Body of pancreas (tissue), 4 donors: Measurements from ENCODE around the gene FAM8A1. TPM values are rescaled to one million over a fixed set of nuclear protein-coding genes. Genes with fewer than 3 reads are reported as not detected.

Experiments used
- ATAC-seq: fragments of 150-250 bp; one replicate; pipeline ENCODE4 v1.9.1; 2016
- DNase-seq, 4 donors: peaks; one replicate each; pipeline ENCODE4 v3.0.0-alpha.2; 2019
- H3K27ac ChIP-seq, 4 donors: fragments of 200-600 bp; sonication (generic); 1 replicate in 3 of 4; 2 replicates in 1 of 4; pipeline versions ENCODE4 v1.5.1 to v1.6.1; 2016 to 2019; ENCODE audit warnings: mild to moderate bottlenecking in 1 of 4, mixed read lengths in 1 of 4, moderate library complexity in 1 of 4
- H3K27me3 ChIP-seq, 2 donors: fragments of 200-600 bp; sonication (generic); one replicate each; pipeline ENCODE4 v1.6.0; 2016; ENCODE audit warnings: mild to moderate bottlenecking in 1 of 2
- H3K36me3 ChIP-seq, 2 donors: fragments of 200-600 bp; sonication (generic); replicated peaks in 1 of 2; 2 replicates each; pipeline ENCODE4 v1.5.1; 2016; ENCODE audit warnings: low read depth in 2 of 2; ENCODE audit not compliant: insufficient read depth in 1 of 2
- H3K4me1 ChIP-seq: fragments of 200-600 bp; sonication (generic); one replicate; pipeline ENCODE4 v1.6.0; 2016
- H3K4me3 ChIP-seq, 2 donors: fragments of 200-600 bp; sonication (generic); 1 replicate in 1 of 2; 2 replicates in 1 of 2; pipeline ENCODE4 v1.5.1; 2016 to 2019
- H3K9me3 ChIP-seq, 3 donors: fragments of 200-600 bp; sonication (generic); 1 replicate in 2 of 3; 2 replicates in 1 of 3; pipeline ENCODE4 v1.5.1; 2016
- POLR2A ChIP-seq, 3 donors: fragments of 450-650 bp; IDR thresholded peaks; one replicate each; pipeline ENCODE4 v1.6.1; 2016; ENCODE audit warnings: antibody characterized with exemption in 3 of 3, mild to moderate bottlenecking in 2 of 3
- WGBS, 2 donors: methylation state at CpG; one replicate each; pipeline ENCODE4 v1.1.5; 2017; 5-methylcytosine and 5-hydroxymethylcytosine counted together
- intact Hi-C: fragments of 100-400 bp; cut with DNase I; formaldehyde crosslinking; loops from one replicate; pipeline ENCODE4 v1.15.1; 2023
- total RNA-seq, 2 donors: library from RNA; depleted of rRNA; stranded (reverse); fragments of >200 nt; gene quantifications; one replicate each; pipeline ENCODE4 v1.1.0, GENCODE V29; 2016
- TF ChIP-seq, protein P1 (sequence below), 7 experiments: fragments of 450-650 bp in 4 of 7; fragments of 200-600 bp in 3 of 7; sonication (generic) in 3 of 7; IDR thresholded peaks; one replicate each; pipeline ENCODE4 v1.5.1; 2016 to 2019; ENCODE audit warnings: antibody characterized with exemption in 7 of 7

The FAM8A1 gene
- total RNA-seq, 2 donors from 2014 or later, result 15.5 to 22.6 TPM

DNA sequence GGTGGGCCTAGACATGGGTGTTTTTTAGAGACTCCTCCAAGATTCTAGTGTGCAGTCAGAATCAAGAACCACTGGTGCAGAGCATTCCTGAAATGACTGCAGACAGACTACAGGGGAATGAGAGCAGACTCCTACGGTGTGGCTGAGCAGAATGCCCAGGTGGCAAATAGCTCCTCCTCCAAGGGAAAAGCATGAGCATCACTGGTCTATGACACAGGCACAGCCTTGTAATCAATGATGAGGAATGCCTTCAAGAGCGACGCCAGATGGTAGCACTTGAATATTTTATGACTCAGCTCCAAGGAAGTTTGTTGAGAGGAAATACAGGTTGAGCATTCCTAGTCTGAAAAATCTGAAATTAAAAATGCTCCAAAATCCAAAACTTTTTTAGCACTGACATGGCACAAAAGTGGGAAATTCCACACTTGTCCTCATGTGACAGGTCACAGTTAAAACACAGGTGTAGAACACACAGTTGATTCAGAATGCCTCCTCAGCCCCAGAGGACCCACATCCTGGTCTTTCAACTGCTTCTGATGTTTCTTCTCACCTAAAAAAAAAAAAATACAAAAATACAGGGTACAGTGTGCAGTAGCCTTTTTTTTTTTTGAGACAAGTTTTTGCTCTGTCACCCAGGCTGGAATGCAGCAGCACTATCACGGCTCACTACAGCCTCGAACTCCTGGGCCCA, 10.6 kb upstream of the FAM8A1 start:
- H3K27ac ChIP-seq, result no peak overlapping the region
- intact Hi-C loops, result loop anchor here (5.0 kb wide), 1 partner anchor 427 kb away; no protein-coding TSS in a partner anchor
- WGBS, 2 donors, result 69 to 72% methylated on average over 5 of the region's 5 CpGs
- H3K36me3 ChIP-seq, result no peaks in the 10 kb centered on the region
- TF ChIP-seq, protein P1, sequence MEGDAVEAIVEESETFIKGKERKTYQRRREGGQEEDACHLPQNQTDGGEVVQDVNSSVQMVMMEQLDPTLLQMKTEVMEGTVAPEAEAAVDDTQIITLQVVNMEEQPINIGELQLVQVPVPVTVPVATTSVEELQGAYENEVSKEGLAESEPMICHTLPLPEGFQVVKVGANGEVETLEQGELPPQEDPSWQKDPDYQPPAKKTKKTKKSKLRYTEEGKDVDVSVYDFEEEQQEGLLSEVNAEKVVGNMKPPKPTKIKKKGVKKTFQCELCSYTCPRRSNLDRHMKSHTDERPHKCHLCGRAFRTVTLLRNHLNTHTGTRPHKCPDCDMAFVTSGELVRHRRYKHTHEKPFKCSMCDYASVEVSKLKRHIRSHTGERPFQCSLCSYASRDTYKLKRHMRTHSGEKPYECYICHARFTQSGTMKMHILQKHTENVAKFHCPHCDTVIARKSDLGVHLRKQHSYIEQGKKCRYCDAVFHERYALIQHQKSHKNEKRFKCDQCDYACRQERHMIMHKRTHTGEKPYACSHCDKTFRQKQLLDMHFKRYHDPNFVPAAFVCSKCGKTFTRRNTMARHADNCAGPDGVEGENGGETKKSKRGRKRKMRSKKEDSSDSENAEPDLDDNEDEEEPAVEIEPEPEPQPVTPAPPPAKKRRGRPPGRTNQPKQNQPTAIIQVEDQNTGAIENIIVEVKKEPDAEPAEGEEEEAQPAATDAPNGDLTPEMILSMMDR (IDR thresholded peaks at IDR 0.05), result no peak
- no peak for TF ChIP-seq POLR2A (IDR thresholded peaks at IDR 0.05)
- ATAC-seq (no peak), DNase-seq (peak in 1 of 4 donors; percentile 13)
- H3K9me3 ChIP-seq, result no peaks in the 10 kb centered on the region
- no peaks in the 10 kb centered on the region for H3K27me3 ChIP-seq
- H3K4me3 ChIP-seq, result no peak overlapping the region
- no peaks in the 10 kb centered on the region for H3K4me1 ChIP-seq

DNA sequence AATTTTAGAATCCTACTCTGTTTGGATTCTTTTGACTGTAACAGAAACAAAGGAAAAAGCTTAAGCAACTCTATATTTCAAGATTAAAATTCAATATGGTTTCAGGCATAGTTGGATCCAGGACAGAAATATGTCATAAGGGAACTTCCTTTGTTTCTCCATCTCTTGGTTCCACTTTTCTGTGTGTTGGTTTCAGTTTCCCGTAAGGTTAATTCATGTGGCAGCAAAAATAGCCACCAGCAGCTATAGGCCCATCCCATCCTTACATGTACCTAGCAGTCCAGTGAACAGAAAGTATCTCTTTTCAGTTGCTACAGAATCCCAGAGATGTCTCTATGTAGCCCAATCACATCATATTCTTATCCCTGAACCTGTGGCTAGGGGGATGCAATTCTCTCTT, 8.8 kb upstream of the FAM8A1 start:
- Histone ChIP-seq H3K36me3 (no peaks in the 10 kb centered on the region), H3K4me1 (no peaks in the 10 kb centered on the region), H3K9me3 (no peaks in the 10 kb centered on the region), H3K4me3 (no peak overlapping the region), H3K27me3 (no peaks in the 10 kb centered on the region), H3K27ac (no peak overlapping the region)
- DNase-seq (no peak), ATAC-seq (no peak)
- intact Hi-C loops, result no loop called here
- 80 to 94% methylated on average over 1 of the region's 1 CpG for WGBS, 2 donors
- TF ChIP-seq, protein P1 (IDR thresholded peaks at IDR 0.05), result no peak
- TF ChIP-seq POLR2A (IDR thresholded peaks at IDR 0.05), result no peak

DNA sequence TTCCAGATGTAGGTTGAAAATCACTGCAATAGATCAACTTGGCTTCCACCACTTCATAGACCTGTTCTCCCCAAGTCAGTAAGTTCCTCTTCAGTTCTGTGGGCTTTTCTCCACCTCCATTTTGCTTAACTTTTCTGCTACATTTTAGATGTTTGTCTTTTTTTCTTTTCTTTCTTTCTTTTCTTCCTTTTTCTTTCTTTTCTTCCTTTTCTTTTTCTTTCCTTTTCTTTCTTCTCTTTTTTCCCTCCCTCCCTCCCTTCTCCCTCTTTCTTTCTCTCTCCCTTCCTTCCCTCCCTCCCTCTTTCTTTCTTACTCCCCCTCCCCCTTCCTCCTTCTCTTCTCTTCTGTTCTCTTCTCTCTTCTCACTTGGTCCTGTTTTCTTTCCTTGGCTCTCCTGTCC, 6.9 kb upstream of the FAM8A1 start:
- no peak for TF ChIP-seq POLR2A (IDR thresholded peaks at IDR 0.05)
- TF ChIP-seq, protein P1 (IDR thresholded peaks at IDR 0.05), result no peak
- Histone ChIP-seq H3K4me3 (no peak overlapping the region), H3K9me3 (no peaks in the 10 kb centered on the region), H3K27ac (no peak overlapping the region), H3K36me3 (no peaks in the 10 kb centered on the region), H3K27me3 (no peaks in the 10 kb centered on the region), H3K4me1 (no peaks in the 10 kb centered on the region)
- intact Hi-C loops, result no loop called here
- ATAC-seq (no peak), DNase-seq (no peak)

DNA sequence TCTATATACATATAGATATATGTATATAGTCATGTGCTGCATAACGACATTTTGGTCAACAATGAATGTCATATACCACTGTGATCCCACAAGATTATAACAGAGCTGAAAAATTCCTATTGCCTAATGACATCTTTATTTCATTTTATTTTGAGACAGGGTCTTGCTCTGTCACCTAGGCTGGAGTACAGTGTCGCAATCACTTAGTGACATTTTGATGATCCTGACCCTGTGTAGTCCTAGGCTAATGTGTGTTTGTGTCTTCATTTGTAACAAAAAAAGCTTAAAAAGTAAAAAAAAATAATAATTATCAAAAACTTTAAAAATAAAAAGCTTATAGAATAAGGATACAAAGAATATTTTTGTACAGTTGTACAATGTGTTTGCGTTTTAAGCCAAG, 4.0 kb upstream of the FAM8A1 start:
- DNase-seq, result no peak
- H3K27ac ChIP-seq, result no peak overlapping the region
- H3K9me3 ChIP-seq, result no peaks in the 10 kb centered on the region
- H3K4me3 ChIP-seq, result no peak overlapping the region
- no peak for ATAC-seq
- no peaks in the 10 kb centered on the region for H3K36me3 ChIP-seq
- H3K27me3 ChIP-seq, result no peaks in the 10 kb centered on the region
- TF ChIP-seq, protein P1 (IDR thresholded peaks at IDR 0.05), result no peak
- TF ChIP-seq POLR2A (IDR thresholded peaks at IDR 0.05), result no peak
- WGBS, 2 donors, result 91 to 95% methylated on average over 3 of the region's 3 CpGs
- intact Hi-C loops, result no loop called here
- no peaks in the 10 kb centered on the region for H3K4me1 ChIP-seq
